Measurements from ENCODE around the gene RTKN.
"Not testable (repeated sequence)": the region's sequence is repeated elsewhere in the genome, so short reads cannot be mapped to it uniquely, and the experiment has no call there.

DNA sequence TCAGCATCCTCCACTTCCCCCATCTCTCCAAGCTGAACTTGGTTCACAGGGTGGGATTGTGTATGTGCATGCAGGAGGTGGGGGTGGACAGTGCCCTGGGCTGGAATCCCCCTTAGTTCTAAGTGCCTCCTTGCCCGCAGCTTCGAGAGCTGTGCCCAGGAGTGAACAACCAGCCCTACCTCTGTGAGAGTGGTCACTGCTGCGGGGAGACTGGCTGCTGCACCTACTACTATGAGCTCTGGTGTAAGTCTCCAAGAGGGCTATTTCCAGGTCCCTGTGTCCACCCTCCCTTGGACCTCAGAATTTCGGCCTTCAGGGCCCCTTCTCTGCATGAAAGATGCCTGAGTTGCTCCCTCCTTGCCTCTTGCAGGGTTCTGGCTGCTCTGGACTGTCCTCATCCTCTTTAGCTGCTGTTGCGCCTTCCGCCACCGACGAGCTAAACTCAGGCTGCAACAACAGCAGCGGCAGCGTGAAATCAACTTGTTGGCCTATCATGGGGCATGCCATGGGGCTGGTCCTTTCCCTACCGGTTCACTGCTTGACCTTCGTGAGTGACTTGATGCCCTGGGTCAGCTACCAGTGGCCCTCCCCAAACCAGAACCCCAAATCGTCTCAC, 17.9 kb upstream of the RTKN start:
- TF ChIP-seq CTCF (conservative IDR thresholded peaks at IDR 0.05; ENCODE audit: low read length); EZH2phosphoT487 (IDR thresholded peaks at IDR 0.05; ENCODE audit: borderline replicate concordance): not testable (repeated sequence)

All from Loucy (cell line).